Pancreas (tissue), 10 donors: Measurements from ENCODE around the gene DDC. TPM values are rescaled to one million over a fixed set of nuclear protein-coding genes. Genes with fewer than 3 reads are reported as not detected.

ENCODE experiments used
- ATAC-seq, 4 donors: fragments of 200-7000 bp; cut with Tn5 transposase; one replicate each; pipeline versions ENCODE4 v1.8.0 to v1.9.1; 2020; ENCODE audit warnings: mild to moderate bottlenecking in 4 of 4, moderate library complexity in 4 of 4
- DNase-seq, 6 donors: peaks; one replicate each; pipeline ENCODE4 v3.0.0-alpha.2; 2020
- FAIRE-seq: peaks from 2 replicates; lab custom pipeline; 2012; peaks lifted over from hg19 to GRCh38; lab: Jason Lieb, UNC
- H3K27ac ChIP-seq, 4 donors: fragments of 200-600 bp; sonication (generic); 1 replicate in 3 of 4; 2 replicates in 1 of 4; pipeline versions ENCODE4 v1.5.0 to v1.8.0; 2020
- H3K27me3 ChIP-seq, 4 donors: fragments of 200-600 bp; one replicate each; pipeline ENCODE4 v1.8.0; 2021
- H3K36me3 ChIP-seq, 3 donors: fragments of 200-600 bp; sonication (generic) in 1 of 3; one replicate each; pipeline versions ENCODE4 v1.5.0 to v1.8.0; 2020 to 2021
- H3K4me1 ChIP-seq, 3 donors: fragments of 200-600 bp; one replicate each; pipeline ENCODE4 v1.8.0; 2021
- H3K4me3 ChIP-seq, 4 donors: fragments of 200-600 bp; sonication (generic) in 2 of 4; one replicate each; pipeline versions ENCODE4 v1.5.0 to v1.8.0; 2020 to 2021
- H3K9me3 ChIP-seq, 4 donors: fragments of 200-600 bp; one replicate each; pipeline ENCODE4 v1.8.0; 2021
- WGBS, 2 donors: extraction: QIAGEN DNeasy Blood & Tissue Kit; methylation state at CpG; one replicate each; pipeline ENCODE4 v1.1.7; 2013; 5-methylcytosine and 5-hydroxymethylcytosine counted together
- intact Hi-C, 3 donors: fragments of 100-400 bp; cut with DNase I; formaldehyde crosslinking; loops; one replicate each; pipeline versions ENCODE4 v1.11.1 to v1.14.2; 2022
- polyA plus RNA-seq, 2 donors: library from polyadenylated mRNA; stranded (reverse); fragments of 200-250 nt; gene quantifications; one replicate each; pipeline ENCODE4 v1.2.3, GENCODE V29; 2013
- total RNA-seq, 6 donors: library from RNA; stranded (reverse); fragmentation: NEBNext Ultra II Directional in 4 of 6; extraction: Animal tissue kit (Norgen Biotek cat#: 25700) in 4 of 6; gene quantifications; one replicate each; pipeline versions ENCODE4 v1.2.1 to v1.2.4, GENCODE V29; 2021 to 2023
- TF ChIP-seq, protein P1 (sequence below), 4 donors: fragments of 200-600 bp; sonication (generic) in 3 of 4; IDR thresholded peaks; one replicate each; pipeline versions ENCODE4 v1.5.0 to v1.8.0; 2021; ENCODE audit warnings: antibody characterized with exemption in 4 of 4
- donor health status: healthy with polysubstance abuse.
- donor health status: DM: no; HTN: no; CAD: no; lungs with moderate emphysema.
- donor health status: DM: no; HTN: no; CAD: no.
- donor health status: control.
- donor health status: control.
- donor health status: Bipolar disorder and iron deficiency.
- donor health status: DM: yes; HTN: yes; CAD: no.
- donor health status: DM: no; HTN: no; CAD: no.
- donor health status: DM: no; HTN: no; CAD: no.
- donor health status: DM: yes; HTN: yes; CAD: no.

DDC gene
- total and polyA plus RNA-seq, 8 donors: 2.7 to 25.2 (median 12.0) TPM

- FAIRE-seq: no peak
- ATAC-seq: peak; percentile 94 to 99 (median 97)
- Histone ChIP-seq H3K36me3 (no peaks in the 10 kb centered on the region), H3K9me3 (no peaks in the 10 kb centered on the region), H3K27me3 (no peaks in the 10 kb centered on the region), H3K27ac (no peak overlapping the region), H3K4me1 (peaks cover 0 to 4% (median 0%) of the 10 kb centered on the region in 3 donors), H3K4me3 (no peak overlapping the region)
- intact Hi-C loops: no loop called here
- TF ChIP-seq, protein P1, sequence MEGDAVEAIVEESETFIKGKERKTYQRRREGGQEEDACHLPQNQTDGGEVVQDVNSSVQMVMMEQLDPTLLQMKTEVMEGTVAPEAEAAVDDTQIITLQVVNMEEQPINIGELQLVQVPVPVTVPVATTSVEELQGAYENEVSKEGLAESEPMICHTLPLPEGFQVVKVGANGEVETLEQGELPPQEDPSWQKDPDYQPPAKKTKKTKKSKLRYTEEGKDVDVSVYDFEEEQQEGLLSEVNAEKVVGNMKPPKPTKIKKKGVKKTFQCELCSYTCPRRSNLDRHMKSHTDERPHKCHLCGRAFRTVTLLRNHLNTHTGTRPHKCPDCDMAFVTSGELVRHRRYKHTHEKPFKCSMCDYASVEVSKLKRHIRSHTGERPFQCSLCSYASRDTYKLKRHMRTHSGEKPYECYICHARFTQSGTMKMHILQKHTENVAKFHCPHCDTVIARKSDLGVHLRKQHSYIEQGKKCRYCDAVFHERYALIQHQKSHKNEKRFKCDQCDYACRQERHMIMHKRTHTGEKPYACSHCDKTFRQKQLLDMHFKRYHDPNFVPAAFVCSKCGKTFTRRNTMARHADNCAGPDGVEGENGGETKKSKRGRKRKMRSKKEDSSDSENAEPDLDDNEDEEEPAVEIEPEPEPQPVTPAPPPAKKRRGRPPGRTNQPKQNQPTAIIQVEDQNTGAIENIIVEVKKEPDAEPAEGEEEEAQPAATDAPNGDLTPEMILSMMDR (IDR thresholded peaks at IDR 0.05): peak; percentile 73 to 89 (median 80)
- peak; percentile 73 to 92 (median 84) for DNase-seq
- WGBS, 2 donors: 7 to 10% methylated on average over 30 of the region's 30 CpGs
Measured at GRCh38 chr7:50467817-50468610, 97.2 kb downstream of the DDC start.

DNA sequence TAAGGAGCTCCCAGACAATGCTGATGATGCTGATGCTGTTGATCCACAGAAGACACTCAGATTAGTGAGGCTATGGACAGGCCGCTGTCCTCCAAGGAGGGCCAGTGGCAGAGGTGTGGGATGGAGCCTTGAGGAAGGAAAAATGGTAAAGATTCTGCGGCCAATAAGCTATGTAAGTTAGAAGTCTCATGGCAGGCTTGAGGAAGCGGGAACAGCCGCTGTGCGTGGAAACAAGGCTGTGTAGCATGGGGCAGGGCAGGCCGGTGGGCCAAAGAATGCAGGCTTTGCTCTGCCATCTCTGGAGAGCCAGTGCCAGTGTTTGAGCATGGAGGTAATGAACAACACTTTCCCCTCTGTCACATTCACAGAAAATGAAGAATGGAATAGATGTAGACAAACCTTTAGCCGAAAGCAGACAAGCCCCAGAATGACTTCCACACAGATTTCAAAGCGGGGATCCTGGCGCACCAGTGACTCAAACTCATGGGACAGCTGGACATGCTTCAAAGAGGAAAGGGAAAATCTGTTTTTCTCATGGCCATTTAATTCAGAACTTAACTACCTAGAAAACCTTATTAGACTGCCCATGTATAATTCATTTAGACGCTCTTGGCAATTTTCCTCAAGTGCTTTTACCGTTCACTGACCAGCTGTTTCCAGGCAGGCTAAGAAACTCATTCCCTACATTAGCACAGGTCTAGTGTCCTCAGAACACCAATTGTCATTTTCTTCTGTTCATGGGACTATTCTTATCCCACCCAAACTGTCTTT lies 98.2 kb downstream of the DDC start:
- H3K4me1 ChIP-seq: peaks cover 0 to 4% (median 0%) of the 10 kb centered on the region in 3 donors
- no peak overlapping the region for H3K4me3 ChIP-seq
- TF ChIP-seq, protein P1 (IDR thresholded peaks at IDR 0.05): no peak
- FAIRE-seq (no peak), ATAC-seq (peak in 1 of 4 donors; percentile 15), DNase-seq (no peak)
- no peaks in the 10 kb centered on the region for H3K36me3 ChIP-seq
- intact Hi-C loops: no loop called here
- no peaks in the 10 kb centered on the region for H3K9me3 ChIP-seq
- H3K27me3 ChIP-seq: no peaks in the 10 kb centered on the region
- no peak overlapping the region for H3K27ac ChIP-seq
- 94 to 97% methylated on average over 11 of the region's 11 CpGs for WGBS, 2 donors

DNA sequence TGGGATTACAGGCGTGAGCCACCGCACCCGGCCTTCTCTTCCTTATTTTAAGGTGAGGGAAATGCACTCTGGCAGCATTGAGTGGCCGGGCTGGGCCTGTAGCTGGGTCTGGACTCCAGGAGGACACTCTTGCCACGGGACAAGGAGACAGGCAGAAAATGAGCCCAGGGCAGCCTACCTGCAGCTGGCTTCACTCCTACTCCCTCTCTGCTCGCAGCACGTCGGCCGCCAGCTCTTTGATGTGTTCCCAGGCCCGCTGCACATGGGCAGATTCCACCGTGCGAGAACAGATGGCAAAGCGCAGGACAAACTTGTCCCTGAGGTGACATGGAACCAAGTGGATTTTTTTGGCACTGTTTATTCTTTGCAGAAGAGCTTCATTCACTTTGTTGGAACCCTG lies 102.2 kb downstream of the DDC start:
- no peak for ATAC-seq
- 96 to 98% methylated on average over 13 of the region's 13 CpGs for WGBS, 2 donors
- peaks cover 0 to 4% (median 0%) of the 10 kb centered on the region in 3 donors for H3K4me1 ChIP-seq

DNA sequence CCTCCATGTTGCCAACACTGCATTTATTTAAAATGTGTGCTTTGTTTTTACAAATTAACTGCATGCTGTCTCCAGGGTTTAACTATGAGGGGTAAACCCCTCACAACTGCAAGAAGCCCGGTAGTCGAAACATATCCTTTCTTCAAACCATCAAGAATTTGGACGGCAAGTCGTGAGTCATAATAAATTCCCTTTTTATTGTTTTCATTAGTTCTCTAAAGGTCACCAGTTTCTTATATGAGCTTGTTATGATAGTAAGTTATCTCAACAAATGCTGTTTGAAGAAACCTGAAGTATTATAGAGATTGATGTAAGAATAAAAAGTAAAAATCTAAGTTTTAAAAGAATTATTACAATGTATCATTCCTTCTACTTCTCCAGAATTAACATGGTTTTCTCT lies 102.8 kb downstream of the DDC start:
- FAIRE-seq: no peak

More for the DNA sequence above, 102.2 kb downstream of the DDC start:
- Histone ChIP-seq H3K27ac (no peak overlapping the region), H3K36me3 (no peaks in the 10 kb centered on the region), H3K9me3 (no peaks in the 10 kb centered on the region), H3K27me3 (no peaks in the 10 kb centered on the region), H3K4me3 (no peak overlapping the region)
- intact Hi-C loops: no loop called here
- DNase-seq (no peak), FAIRE-seq (no peak)
- TF ChIP-seq, protein P1 (IDR thresholded peaks at IDR 0.05): no peak

More for the DNA sequence above, 102.8 kb downstream of the DDC start:
- no peaks in the 10 kb centered on the region for H3K4me1 ChIP-seq
- no peaks in the 10 kb centered on the region for H3K9me3 ChIP-seq
- DNase-seq: no peak
- 89 to 94% methylated on average over 4 of the region's 4 CpGs for WGBS, 2 donors
- no peaks in the 10 kb centered on the region for H3K36me3 ChIP-seq
- H3K4me3 ChIP-seq: no peak overlapping the region
- intact Hi-C loops: no loop called here
- H3K27me3 ChIP-seq: no peaks in the 10 kb centered on the region
- ATAC-seq: no peak
- TF ChIP-seq, protein P1 (IDR thresholded peaks at IDR 0.05): no peak
- no peak overlapping the region for H3K27ac ChIP-seq
